Measurements from ENCODE around the gene ZFP3. TPM values are rescaled to one million over a fixed set of nuclear protein-coding genes. Genes with fewer than 3 reads are reported as not detected.

ZFP3 gene
- total and polyA plus RNA-seq, 2 donors from 2014 or later = 3.4 to 10.0 TPM

DNA sequence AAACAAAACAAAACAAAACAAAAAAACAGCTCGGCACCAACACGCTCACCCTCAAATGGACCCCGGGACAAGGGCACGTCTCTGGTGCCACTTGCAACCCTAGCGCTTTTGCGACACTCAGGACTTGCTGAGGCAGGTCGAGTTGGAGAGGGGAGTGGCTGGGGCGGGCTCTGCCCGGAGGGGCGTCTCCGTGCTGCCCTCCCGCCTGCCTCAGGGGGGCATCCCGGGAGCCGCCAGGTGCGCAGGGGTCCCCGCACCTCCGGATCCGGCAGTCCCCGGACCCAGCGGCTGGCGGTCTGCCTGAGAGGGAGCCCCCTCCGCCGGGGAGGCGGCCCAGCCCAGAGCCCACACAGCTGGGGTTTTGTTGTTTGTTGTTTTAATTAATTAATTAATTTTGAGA lies 43.0 kb upstream of the ZFP3 start, which contains the start of gene SLC52A1:
Gene SLC52A1, minus strand, starts transcription at position 112 of the 400 bp plus-strand sequence. CDS start 820 bp downstream, outside the sequence.
- no peaks in the 10 kb centered on the region for H3K9me3 ChIP-seq (ENCODE audit: control insufficient read depth in 2 of 3, insufficient read depth in 1 of 3, low read length in 3 of 3)
- intact Hi-C loops (cut with DNase I) = no loop called here
- H3K27ac ChIP-seq (ENCODE audit: low read depth in 2 of 2, low read length in 2 of 2) = no peak within 1 kb of the TSS
- TF ChIP-seq, protein P1, sequence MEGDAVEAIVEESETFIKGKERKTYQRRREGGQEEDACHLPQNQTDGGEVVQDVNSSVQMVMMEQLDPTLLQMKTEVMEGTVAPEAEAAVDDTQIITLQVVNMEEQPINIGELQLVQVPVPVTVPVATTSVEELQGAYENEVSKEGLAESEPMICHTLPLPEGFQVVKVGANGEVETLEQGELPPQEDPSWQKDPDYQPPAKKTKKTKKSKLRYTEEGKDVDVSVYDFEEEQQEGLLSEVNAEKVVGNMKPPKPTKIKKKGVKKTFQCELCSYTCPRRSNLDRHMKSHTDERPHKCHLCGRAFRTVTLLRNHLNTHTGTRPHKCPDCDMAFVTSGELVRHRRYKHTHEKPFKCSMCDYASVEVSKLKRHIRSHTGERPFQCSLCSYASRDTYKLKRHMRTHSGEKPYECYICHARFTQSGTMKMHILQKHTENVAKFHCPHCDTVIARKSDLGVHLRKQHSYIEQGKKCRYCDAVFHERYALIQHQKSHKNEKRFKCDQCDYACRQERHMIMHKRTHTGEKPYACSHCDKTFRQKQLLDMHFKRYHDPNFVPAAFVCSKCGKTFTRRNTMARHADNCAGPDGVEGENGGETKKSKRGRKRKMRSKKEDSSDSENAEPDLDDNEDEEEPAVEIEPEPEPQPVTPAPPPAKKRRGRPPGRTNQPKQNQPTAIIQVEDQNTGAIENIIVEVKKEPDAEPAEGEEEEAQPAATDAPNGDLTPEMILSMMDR (IDR thresholded peaks at IDR 0.05; ENCODE audit: borderline replicate concordance, extremely low read depth, insufficient read depth) = no peak
- H3K4me1 ChIP-seq (ENCODE audit: control insufficient read depth in 2 of 3, insufficient read depth in 2 of 3, low read depth in 1 of 3, low read length in 3 of 3) = no peaks in the 10 kb centered on the region
- DNase-seq (peak in 3 of 5 donors; percentile 12 to 38 (median 36)), FAIRE-seq (no peak)
- H3K27me3 ChIP-seq (ENCODE audit: control insufficient read depth, insufficient read depth, low read length) = no peaks in the 10 kb centered on the region
- no peaks in the 10 kb centered on the region for H3K36me3 ChIP-seq (ENCODE audit: control insufficient read depth in 2 of 3, insufficient read depth in 3 of 3, low read length in 3 of 3)
- no peak within 1 kb of the TSS for H3K9ac ChIP-seq (ENCODE audit: low read length in 3 of 3)
- no peak within 1 kb of the TSS for H3K4me3 ChIP-seq (ENCODE audit: low read length in 3 of 3)

DNA sequence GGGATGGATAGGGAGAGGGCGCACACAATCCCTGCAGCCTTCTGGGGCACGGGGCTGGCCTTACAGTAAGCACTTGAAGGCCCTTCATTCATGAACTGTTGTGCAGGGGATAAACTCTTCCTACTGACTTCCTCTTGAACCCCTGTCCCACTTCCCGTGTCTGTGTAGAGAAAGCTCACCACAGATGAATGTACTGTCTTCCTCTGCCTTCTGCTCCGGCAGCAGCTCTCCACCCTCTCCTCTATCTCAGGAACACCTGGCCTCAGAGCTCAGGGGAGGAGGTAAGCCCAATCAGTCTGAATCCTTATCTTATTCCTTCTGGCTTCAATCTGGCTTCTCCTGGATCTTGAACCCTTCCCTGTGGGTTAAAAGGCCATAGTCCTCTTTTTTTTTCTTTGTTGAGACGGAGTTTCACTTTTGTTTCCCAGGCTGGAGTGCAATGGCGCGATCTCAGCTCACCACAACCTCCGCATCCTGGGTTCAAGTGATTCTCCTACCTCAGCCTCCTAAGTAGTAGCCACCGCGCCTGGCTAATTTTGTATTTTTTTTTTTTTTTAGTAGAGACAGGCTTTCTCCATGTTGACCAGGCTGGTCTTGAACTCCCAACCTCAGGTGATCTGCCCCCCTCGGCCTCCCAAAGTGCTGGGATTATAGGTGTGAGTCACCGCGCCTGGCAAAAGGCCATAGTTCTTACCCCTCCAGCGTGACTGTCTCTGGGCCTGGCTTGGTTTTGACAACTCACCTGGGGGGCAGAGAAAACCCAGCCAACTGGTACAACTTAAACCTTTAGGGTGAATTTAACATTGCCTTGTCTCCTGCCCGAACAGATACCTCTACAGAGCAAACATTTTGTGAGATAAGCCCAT lies 35.9 kb upstream of the ZFP3 start:
- DNase-seq (no peak), FAIRE-seq (no peak)
- Histone ChIP-seq H3K36me3 (ENCODE audit: control insufficient read depth in 2 of 3, insufficient read depth in 3 of 3, low read length in 3 of 3) (no peaks in the 10 kb centered on the region), H3K9ac (ENCODE audit: low read length in 3 of 3) (no peak overlapping the region), H3K27me3 (ENCODE audit: control insufficient read depth, insufficient read depth, low read length) (no peaks in the 10 kb centered on the region), H3K4me3 (ENCODE audit: low read length in 3 of 3) (no peak overlapping the region), H3K27ac (ENCODE audit: low read depth in 2 of 2, low read length in 2 of 2) (no peak overlapping the region), H3K9me3 (ENCODE audit: control insufficient read depth in 2 of 3, insufficient read depth in 1 of 3, low read length in 3 of 3) (no peaks in the 10 kb centered on the region), H3K4me1 (ENCODE audit: control insufficient read depth in 2 of 3, insufficient read depth in 2 of 3, low read depth in 1 of 3, low read length in 3 of 3) (no peaks in the 10 kb centered on the region)
- TF ChIP-seq, protein P1 (IDR thresholded peaks at IDR 0.05; ENCODE audit: borderline replicate concordance, extremely low read depth, insufficient read depth) = no peak
- intact Hi-C loops (cut with DNase I) = no loop called here

DNA sequence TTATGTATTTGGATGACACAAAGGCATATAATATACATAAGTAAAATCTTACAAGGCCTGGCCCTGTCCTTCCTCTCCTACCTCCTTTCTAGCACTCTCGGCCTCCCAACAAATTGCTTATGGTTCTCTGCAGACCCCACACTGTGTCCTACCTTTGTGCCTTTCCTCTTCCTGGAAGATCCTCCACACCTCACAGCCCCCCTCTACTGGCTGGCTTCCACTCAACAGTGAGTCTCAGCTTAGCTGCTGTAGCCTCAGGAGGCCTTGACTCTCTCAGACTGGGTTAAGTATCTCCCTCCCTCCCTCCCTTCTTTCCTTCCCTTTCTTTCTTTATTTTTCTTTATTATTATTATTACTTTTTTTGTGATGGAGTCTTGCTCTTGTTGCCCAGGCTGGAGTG lies 34.7 kb upstream of the ZFP3 start:
- no peak for FAIRE-seq
- Histone ChIP-seq H3K9ac (ENCODE audit: low read length in 3 of 3) (no peak overlapping the region), H3K27me3 (ENCODE audit: control insufficient read depth, insufficient read depth, low read length) (no peaks in the 10 kb centered on the region), H3K4me1 (ENCODE audit: control insufficient read depth in 2 of 3, insufficient read depth in 2 of 3, low read depth in 1 of 3, low read length in 3 of 3) (no peaks in the 10 kb centered on the region), H3K9me3 (ENCODE audit: control insufficient read depth in 2 of 3, insufficient read depth in 1 of 3, low read length in 3 of 3) (no peaks in the 10 kb centered on the region), H3K27ac (ENCODE audit: low read depth in 2 of 2, low read length in 2 of 2) (no peak overlapping the region), H3K36me3 (ENCODE audit: control insufficient read depth in 2 of 3, insufficient read depth in 3 of 3, low read length in 3 of 3) (no peaks in the 10 kb centered on the region), H3K4me3 (ENCODE audit: low read length in 3 of 3) (no peak overlapping the region)
- intact Hi-C loops (cut with DNase I) = no loop called here
- DNase-seq = no peak
- TF ChIP-seq, protein P1 (IDR thresholded peaks at IDR 0.05; ENCODE audit: borderline replicate concordance, extremely low read depth, insufficient read depth) = no peak

Data from kidney (tissue), 14 donors.